Thoracic aorta (tissue), 2 donors: Measurements from ENCODE around the gene SIN3A. TPM values are rescaled to one million over a fixed set of nuclear protein-coding genes. Genes with fewer than 3 reads are reported as not detected.

Experiments used
- ATAC-seq: fragments of 150-250 bp; one replicate; pipeline ENCODE4 v1.8.0; 2017; ENCODE audit warnings: low read depth; ENCODE audit not compliant: insufficient number of reproducible peaks, low FRiP score
- DNase-seq: peaks from one replicate; pipeline ENCODE4 v3.0.0-alpha.2; 2020; ENCODE audit warnings: low spot score
- H3K27ac ChIP-seq, 2 donors: fragments of 200-600 bp; sonication (generic); 1 replicate in 1 of 2; 2 replicates in 1 of 2; pipeline ENCODE4 v1.5.1; 2016; ENCODE audit warnings: mild to moderate bottlenecking in 2 of 2, moderate library complexity in 2 of 2
- H3K27me3 ChIP-seq: fragments of 200-600 bp; sonication (generic); replicated peaks from 2 replicates; pipeline ENCODE4 v1.6.0; 2016; ENCODE audit warnings: mild to moderate bottlenecking; ENCODE audit not compliant: insufficient read depth
- H3K36me3 ChIP-seq: fragments of 200-600 bp; sonication (generic); one replicate; pipeline ENCODE4 v1.5.1; 2016
- H3K4me1 ChIP-seq, 2 donors: fragments of 200-600 bp; sonication (generic); 1 replicate in 1 of 2; 2 replicates in 1 of 2; pipeline versions ENCODE4 v1.5.1 to v1.6.0; 2016; ENCODE audit warnings: low read depth in 2 of 2, mild to moderate bottlenecking in 1 of 2; ENCODE audit not compliant: control insufficient read depth in 1 of 2
- H3K4me3 ChIP-seq: fragments of 200-600 bp; sonication (generic); 2 replicates; pipeline ENCODE4 v1.5.1; 2016; ENCODE audit warnings: mild to moderate bottlenecking
- H3K9me3 ChIP-seq: fragments of 200-600 bp; sonication (generic); 2 replicates; pipeline ENCODE4 v1.5.1; 2016
- CTCF ChIP-seq: fragments of 200-600 bp; sonication (generic); IDR thresholded peaks from one replicate; pipeline ENCODE4 v1.5.1; 2019; ENCODE audit warnings: antibody characterized with exemption
- total RNA-seq, 2 donors: library from RNA; depleted of rRNA; stranded (reverse); fragments of >200 nt; gene quantifications; one replicate each; pipeline versions ENCODE4 v1.1.0 to v1.2.3, GENCODE V29; 2016

SIN3A gene
- total RNA-seq, 2 donors from 2014 or later = 34.0 to 52.5 TPM

GRCh38 chr15:75455982-75456531 lies 4.6 kb upstream of the SIN3A start:
- H3K4me3 ChIP-seq = peak overlapping the region; percentile 96
- ATAC-seq (no peak), DNase-seq (no peak)
- H3K9me3 ChIP-seq = no peaks in the 10 kb centered on the region
- no peaks in the 10 kb centered on the region for H3K36me3 ChIP-seq
- peak overlapping the region; percentile 91 to 98 for H3K27ac ChIP-seq
- no peak for TF ChIP-seq CTCF
- H3K27me3 ChIP-seq = no peaks in the 10 kb centered on the region
- H3K4me1 ChIP-seq = peaks cover 7 to 23% of the 10 kb centered on the region in 2 donors

- ATAC-seq (no peak), DNase-seq (peak; percentile 77)
- H3K27me3 ChIP-seq = no peaks in the 10 kb centered on the region
- no peaks in the 10 kb centered on the region for H3K36me3 ChIP-seq
- TF ChIP-seq CTCF = no peak
- H3K4me3 ChIP-seq = peak overlapping the region; percentile 96
- peaks cover 7 to 21% of the 10 kb centered on the region in 2 donors for H3K4me1 ChIP-seq
- no peaks in the 10 kb centered on the region for H3K9me3 ChIP-seq
- H3K27ac ChIP-seq = peak overlapping the region; percentile 91 to 98
Measured at GRCh38 chr15:75455424-75455981, 4.0 kb upstream of the SIN3A start.

- H3K4me3 ChIP-seq = peak overlapping the region; percentile 96
- peak; percentile 0 for ATAC-seq
Measured at GRCh38 chr15:75454471-75455378, 3.2 kb upstream of the SIN3A start.

GRCh38 chr15:75453703-75454470 lies 2.4 kb upstream of the SIN3A start:
- DNase-seq = peak; percentile 94
- TF ChIP-seq CTCF = no peak
- no peaks in the 10 kb centered on the region for H3K36me3 ChIP-seq

More at GRCh38 chr15:75454471-75455378, 3.2 kb upstream of the SIN3A start:
- Histone ChIP-seq H3K4me1 (peaks cover 8 to 24% of the 10 kb centered on the region in 2 donors), H3K36me3 (no peaks in the 10 kb centered on the region), H3K27ac (peak overlapping the region; percentile 91 to 98), H3K9me3 (no peaks in the 10 kb centered on the region), H3K27me3 (no peaks in the 10 kb centered on the region)
- TF ChIP-seq CTCF = peak; percentile 10
- no peak for DNase-seq

More at GRCh38 chr15:75453703-75454470, 2.4 kb upstream of the SIN3A start:
- ATAC-seq = peak; percentile 46
- Histone ChIP-seq H3K9me3 (no peaks in the 10 kb centered on the region), H3K4me1 (peaks cover 16 to 33% of the 10 kb centered on the region in 2 donors), H3K4me3 (peak overlapping the region; percentile 96), H3K27ac (peak overlapping the region; percentile 98 to 99), H3K27me3 (no peaks in the 10 kb centered on the region)
